Nucleus accumbens (tissue), 56 donors: ENCODE results near the gene CATSPERB.
"Not testable (repeated sequence)": the region's sequence is repeated elsewhere in the genome, so short reads cannot be mapped to it uniquely, and the experiment has no call there.

Source experiments
- DNase-seq, 56 donors: peaks; one replicate each; lab custom pipeline; 2025; lab: John Stamatoyannopoulos, UW

Gene CATSPERB

GRCh38 chr14:91731986-91732385 lies at the start of gene CATSPERB:
Gene CATSPERB, minus strand, starts transcription at chr14:91732086. Its CDS starts 2,607 bp downstream, at chr14:91729479.
- DNase-seq, result no peak

DNA sequence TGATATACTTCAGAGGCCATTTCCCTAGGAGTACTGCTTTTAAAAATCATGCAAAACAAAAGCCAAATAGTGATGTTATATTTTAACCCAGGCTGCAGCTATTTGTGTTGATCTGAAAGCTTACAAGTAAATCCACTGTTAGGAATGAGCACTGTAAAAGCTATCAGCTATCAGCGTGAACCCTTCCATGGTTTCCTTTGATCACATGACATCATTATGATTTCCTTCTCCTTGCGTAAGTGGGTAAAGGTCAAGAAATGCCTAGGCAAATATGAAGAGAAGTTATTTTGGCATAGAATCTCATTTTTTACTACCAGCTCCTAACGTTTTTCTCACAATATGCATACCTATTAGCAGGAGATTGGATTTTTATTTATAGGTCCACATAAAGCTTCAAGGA lies 48.6 kb upstream of the CATSPERB start:
- DNase-seq, result no peak

DNA sequence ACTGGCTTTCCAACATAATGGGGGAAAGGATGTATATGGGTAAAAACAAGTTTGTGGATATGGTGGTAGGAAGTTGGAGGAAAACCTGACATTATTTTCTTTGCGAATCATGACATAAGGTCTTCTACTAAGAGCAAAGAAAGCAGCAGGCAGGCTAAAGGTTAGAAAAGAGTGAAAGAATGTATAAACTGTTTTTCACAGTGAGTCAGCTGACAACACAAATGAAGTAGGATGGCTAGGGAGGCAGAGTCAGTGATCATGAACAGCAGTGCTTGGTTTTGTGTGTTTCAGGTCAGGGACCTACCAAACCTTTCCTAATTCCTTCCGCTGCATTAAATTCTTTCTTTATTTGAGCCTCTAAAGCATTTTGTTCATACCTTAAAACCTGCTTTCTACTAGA lies 46.3 kb upstream of the CATSPERB start:
- DNase-seq, result no peak

DNA sequence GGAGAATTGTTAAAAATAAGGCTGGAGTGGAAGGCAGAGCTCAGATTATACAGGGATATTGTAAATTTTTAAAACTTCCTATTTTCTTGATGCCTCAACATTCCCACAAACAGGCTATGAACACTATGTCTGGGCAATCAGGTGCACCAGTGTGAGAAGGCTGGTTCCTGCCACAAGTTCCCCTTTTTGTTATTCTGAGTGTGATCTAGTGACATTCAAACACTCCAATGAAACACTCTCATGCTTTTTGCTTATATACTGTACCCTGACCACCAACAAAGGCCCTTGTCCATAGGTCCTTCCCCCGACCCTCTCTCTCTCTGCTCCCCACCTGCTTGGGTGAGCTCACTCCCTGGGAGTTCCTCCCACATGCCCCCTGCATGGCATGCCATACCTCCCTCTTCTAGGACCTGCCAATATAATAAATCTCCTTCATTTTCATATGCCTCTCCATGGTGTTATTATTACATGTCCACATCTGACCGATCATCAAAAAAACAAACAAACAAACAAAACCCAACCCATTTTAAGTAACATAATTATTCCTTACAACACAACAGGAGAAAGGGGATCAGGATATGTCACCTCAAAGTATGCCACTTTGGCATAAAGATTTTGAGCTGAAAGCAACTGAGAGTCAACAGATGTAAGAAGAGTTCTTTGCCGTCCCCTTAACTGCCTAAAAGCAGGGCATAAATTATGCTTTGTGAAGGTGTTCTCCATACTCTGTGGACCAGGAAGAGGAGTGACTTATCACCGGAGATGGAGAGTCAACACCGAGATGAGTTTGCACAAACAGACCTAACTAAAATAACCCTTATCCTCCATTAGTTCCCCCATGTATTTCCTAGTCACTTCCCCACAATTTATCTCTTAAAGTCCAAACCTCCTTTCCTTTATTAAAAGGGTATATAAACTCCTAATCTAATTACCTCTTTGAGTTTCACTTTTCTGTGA lies 42.5 kb upstream of the CATSPERB start:
- DNase-seq, result no peak

DNA sequence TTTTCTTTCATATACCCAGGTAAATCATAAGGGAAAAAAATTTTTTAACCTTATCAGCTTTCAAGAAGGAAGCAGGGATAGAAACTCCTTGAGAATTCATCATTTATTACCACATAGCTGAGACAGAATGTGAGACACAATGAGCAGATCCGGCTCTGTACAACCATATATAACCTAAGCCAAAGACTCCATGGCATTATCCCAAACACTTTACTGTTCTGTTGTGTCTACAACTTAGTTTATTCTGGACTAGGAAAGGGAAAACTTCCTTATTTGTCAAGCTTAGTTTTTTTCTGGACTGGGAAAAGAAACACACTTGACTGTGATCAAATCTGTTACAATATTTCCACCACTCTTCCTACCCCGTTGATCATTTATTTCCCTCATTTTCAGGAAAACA lies 38.3 kb upstream of the CATSPERB start:
- DNase-seq, result no peak

DNA sequence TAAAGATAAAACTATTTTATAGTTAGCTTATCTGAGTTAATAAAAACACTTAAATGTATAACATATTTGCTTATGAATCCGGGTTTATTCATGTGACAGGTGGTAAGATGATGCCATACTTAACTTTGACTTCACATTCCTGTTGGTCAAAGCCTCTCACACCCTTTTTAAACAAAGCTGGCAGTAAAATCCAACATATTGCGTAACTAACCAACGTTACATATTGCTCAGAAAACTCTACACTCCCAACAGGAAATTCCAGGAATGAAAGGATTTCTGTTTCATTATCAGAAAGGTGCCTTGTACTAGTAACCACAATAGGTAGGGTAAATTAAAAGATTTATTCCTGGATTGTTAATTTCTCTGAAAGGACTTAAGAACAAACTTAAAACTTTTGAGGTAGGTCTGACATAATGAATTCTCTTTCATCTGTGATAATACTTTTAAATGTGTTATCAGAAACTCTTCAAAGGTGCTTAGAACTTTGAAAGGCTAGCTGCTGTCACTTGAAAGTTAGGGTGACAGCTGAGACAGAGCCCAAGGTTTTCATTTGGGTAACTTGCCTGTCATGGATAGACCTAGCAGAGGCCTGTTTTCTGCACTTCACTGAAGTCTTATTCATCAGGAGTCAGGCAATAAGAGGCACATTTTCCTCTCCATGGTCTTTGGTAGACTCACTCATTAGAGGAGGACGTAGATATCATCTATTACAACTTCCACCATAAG lies 23.8 kb upstream of the CATSPERB start:
- DNase-seq, result no peak

DNA sequence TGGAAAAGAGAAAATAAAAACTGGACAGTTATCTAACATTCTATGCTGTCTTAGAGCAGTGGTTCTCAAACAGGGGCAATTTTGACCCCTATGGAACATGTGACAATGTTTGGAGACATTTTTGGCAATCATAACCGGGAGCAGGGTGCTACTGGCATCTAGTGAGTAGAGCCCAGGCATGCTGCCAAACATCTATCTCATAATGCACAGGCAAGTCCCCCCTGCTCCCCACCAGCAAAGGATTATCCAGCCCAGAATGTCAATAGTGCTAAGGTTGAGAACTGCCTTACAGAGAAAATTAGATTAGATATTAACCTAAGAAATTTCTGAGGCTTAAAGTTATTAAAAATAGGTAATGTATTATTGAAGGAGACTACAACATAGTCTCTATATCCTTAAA lies 22.9 kb upstream of the CATSPERB start:
- no peak for DNase-seq

DNA sequence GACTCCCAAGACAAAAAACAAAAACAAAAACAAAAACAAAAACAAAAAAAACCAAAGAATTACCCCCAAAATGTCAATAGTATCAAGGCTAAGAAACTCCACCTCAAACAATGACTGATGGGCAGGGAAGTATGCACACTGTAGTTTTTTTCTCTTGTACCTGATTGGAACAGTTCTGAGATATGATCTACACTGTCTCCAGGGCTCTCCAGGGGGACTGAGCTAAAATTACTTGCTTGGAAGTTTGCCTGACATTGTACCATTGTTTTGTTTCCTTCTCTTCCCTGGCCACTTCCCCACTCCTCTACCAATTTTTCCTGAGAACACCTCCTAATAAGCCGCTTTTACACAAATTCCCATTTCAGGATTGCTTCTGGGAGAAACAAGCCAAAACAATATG lies 22.3 kb upstream of the CATSPERB start:
- DNase-seq, result no peak

DNA sequence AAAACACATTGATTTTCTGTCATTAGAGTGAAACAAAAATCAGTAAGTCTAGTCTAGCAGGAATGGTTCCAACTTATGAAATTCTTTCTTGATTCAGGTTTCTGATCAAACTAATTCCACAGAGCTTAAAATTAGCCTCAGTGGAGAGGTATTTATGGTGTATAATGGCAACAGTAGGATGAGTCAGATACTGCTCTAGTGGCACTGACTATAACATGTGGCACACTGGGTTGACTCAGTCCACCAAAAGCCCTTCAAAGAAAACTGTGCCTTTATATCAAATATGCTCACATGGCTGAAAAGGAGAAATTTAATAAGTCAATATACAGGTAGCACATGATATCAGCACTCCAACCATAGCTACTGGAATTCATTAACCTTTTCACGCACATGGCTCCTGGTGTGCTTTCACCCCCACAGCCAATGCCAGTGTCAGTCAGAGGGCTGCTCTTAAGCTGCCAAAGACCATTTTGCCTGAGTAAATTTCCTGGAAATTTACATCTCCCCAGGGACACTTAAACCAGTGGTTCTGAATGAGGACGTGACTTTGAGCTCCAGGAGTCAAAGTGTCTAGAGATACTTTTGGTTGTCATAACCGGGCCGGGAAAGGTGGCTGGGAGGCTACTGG lies 21.7 kb upstream of the CATSPERB start:
- no peak for DNase-seq

DNA sequence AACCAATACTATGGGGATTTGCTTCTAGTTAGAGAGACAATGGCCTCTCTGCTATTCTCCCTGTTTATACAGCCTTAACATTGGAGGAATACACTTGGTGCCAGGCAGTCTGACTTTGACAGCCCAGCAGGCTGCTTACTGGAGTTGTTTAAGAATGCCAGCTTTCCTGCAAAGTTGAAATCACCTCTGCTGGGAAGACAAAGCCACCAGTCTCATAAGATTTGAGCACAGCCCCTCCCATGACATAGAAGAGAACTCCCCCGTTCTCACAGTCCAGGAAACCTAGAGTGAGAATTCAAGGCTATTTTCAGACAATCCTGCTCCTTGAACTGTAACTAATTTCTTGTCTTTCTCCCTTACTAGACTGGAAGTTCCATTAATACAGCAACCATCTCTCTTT lies 21.1 kb upstream of the CATSPERB start:
- DNase-seq, result no peak

DNA sequence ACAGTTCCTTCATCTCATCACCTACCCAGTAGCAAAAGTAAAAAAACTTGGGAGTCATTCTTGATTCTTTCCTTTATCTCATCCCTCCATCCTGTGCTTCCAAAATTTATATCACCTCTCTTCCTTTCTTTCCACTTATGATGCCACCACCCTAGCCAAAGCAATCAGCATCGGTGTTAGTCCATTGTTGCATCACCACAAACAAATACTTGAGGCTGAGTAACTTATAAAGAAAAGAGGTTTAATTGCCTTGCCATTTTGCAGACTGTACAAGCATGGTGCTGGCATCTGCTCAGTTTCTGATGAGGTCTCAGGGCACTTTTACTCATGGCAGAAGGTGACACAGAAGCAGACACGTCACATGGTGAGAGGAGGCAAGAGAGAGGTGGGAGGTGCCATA lies 19.8 kb upstream of the CATSPERB start:
- no peak for DNase-seq

DNA sequence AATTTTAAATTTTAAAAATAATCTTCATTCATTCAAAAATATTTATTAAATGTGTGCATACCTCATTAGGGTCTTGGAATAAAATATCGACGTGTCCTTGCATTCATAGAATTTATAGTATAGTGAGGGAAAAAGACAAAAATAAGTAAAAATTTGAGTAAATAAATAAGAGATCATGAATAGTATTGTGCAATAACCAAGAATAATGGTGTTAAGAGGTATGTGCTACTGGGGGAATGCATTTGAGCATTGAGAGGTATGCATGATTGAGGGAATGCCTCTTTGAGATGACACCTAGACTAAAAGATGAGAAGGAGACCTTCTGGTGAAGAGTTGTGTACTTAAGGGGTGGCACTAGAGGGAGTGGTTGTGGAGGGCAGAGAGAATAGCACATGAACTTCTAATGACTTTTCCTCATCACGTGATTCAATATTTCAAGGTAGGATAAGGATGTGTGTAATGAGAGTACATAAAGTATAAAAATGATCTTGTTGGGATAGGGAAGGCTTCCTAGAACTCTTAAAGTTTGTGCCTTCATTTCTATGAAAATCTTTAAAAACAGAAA lies 18.8 kb upstream of the CATSPERB start:
- DNase-seq, result no peak

GRCh38 chr14:91749868-91750267 lies 18.0 kb upstream of the CATSPERB start:
- DNase-seq, result no peak

DNA sequence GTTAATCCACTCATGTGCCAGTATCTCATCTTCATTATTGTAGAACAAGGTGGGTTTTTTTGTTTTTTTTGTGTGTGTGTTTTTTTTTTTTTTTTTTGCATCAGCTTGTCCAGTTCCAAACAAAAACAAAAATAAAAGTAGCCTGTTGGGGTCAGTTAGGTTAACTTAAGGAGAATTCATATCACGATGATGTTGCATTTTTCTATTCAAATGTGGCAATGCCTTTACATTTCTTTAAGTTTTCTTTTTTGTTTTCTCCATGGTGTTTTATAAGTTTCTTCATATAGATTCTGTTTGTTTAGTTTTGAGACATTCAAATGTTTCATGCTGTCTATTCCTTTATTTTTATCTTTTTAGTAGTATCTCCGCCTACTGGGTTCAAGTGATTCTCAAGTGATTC lies 16.2 kb upstream of the CATSPERB start:
- no peak for DNase-seq

DNA sequence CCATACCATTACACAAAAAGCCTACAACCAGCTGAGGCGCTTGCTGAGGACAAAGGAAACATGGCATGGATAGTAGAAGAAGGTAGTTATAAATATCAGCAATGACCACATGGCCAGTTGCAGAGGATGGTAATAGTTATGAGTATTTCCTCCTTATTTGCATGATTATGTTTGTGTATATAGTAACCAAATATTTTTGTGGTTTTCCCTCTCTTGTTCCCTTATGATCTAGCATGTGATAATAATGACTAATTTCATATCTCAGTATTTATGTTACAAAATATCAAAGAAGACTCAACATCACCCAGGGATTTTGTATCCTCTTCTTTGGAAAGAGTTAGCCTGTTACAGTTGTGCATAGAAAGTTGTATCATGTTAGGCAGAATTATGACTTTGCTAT lies 13.5 kb upstream of the CATSPERB start:
- no peak for DNase-seq

- DNase-seq, result no peak
Measured at GRCh38 chr14:91744068-91744480, 12.2 kb upstream of the CATSPERB start.

DNA sequence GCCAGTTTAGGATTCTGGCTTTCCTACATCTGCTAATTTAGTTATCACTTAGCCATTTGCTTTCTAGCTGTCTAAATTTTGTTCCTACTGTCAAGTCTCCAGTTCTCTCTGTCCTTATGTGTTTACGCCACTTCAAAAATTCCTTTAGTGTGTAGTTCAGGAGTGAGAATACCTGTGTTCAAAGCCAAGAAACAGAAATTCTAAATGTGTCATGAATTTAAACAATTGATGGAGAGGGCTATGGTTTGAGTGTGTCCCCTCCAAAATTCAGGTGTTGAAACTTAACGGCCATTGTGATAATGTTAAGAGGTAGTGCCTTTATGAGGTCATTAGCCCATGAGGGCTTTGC lies 11.4 kb upstream of the CATSPERB start:
- DNase-seq, result no peak

GRCh38 chr14:91742621-91743304 lies 10.9 kb upstream of the CATSPERB start:
- DNase-seq, result no peak

DNA sequence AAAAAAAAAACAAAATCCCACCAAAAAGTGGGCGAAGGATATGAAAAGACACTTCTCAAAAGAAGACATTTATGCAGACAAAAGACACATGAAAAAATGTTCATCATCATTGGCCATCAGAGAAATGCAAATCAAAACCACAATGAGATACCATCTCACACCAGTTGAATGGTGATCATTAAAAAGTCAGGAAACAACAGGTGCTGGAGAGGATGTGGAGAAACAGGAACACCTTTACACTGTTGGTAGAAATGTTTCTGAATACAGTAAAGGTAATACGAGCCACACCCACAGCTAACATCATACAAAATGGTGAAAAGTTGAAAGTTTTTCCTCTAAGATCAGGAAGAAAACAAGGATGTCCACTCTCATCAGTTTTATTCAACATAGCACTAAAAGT lies 8.0 kb upstream of the CATSPERB start:
- not testable (repeated sequence) for DNase-seq

GRCh38 chr14:91737619-91738018 lies 5.7 kb upstream of the CATSPERB start:
- no peak for DNase-seq
